ENCODE results near the gene UBE3D.
"Not testable (repeated sequence)": the region's sequence is repeated elsewhere in the genome, so short reads cannot be mapped to it uniquely, and the experiment has no call there.

Gene UBE3D

DNA sequence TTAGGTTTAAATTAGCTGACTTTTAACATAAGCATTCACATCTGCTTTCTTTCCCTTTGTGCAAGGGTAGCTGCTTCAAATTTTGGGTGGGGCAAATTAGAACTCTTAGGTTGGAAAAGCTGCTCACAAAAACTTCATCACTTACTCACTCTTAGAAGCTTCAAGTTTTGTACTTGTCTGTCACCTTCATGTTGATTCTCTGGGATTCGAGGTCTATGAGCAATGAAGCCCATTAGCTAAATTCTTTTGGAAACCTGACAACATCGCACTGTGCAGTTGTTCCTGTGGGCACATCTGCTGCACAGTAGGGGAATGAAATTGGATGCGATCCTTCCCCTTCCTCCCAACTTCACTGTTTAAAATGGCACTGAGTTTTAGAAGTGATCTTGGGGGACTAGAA, 156.1 kb downstream of the UBE3D start:
- no peak for DNase-seq

DNA sequence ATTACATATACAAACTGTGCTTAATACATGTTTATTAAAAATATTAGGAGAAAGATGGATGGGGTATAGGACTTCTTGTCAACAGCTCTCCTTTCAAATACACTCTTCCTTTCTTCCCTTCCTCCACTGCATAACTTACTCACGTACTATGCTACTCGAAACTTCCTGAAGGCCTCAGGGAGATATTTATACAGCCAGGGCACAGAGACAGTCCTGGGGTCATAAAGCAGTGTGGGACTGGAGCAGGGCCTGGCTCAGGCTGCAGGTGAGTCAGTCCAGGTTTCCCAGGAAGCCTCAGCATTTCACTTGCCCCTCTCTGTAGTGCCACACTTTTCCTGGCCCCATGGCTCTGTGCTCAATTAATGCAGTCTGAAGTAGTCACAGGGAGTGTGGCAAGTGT, 157.0 kb downstream of the UBE3D start:
- DNase-seq, result no peak

- no peak for DNase-seq
These were observed 158.7 kb downstream of the UBE3D start for GRCh38 chr6:82906951-82907350.

- no peak for DNase-seq
These were observed 159.2 kb downstream of the UBE3D start for GRCh38 chr6:82906489-82906888.

DNA sequence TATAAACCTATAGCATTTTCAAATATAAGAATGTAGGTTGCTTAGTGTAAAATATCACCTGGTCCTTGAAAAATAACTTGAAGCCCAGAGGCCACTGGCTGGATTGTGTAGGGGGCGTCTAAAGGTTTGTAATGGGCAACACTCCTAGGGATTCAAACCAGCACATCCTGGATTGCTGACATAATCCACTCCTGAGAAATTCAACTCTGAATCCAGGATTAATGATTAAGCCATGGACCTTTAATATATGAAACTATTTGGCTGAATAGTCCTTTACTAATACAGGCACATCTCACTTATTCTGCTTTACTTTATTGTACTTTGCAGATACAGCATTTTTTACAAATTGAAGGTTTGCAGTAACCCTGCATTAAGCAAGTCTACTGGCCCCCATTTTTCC, 160.8 kb downstream of the UBE3D start:
- no peak for DNase-seq

GRCh38 chr6:82904257-82904656, 161.4 kb downstream of the UBE3D start:
- no peak for DNase-seq

DNA sequence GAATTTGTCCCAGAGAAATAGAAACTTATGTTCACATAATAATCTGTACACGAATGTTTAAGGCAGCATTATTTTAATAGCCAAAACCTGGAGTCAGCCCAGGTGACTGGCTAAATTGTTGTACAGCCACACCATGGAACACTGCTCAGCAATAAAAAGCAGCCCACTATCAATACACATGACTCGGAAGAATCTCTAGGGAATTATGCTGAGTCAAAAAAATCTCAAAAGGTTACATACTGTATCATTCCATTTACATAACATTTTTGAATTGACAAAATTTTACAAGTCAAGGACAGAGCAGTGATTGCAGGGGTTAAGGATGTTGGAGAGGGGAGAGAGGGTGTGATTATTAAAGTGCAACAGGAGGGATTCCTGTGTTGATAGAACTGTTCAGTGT, 163.4 kb downstream of the UBE3D start:
- DNase-seq, result no peak

- DNase-seq, result no peak
These were observed 170.9 kb downstream of the UBE3D start for GRCh38 chr6:82894653-82895259.

DNA sequence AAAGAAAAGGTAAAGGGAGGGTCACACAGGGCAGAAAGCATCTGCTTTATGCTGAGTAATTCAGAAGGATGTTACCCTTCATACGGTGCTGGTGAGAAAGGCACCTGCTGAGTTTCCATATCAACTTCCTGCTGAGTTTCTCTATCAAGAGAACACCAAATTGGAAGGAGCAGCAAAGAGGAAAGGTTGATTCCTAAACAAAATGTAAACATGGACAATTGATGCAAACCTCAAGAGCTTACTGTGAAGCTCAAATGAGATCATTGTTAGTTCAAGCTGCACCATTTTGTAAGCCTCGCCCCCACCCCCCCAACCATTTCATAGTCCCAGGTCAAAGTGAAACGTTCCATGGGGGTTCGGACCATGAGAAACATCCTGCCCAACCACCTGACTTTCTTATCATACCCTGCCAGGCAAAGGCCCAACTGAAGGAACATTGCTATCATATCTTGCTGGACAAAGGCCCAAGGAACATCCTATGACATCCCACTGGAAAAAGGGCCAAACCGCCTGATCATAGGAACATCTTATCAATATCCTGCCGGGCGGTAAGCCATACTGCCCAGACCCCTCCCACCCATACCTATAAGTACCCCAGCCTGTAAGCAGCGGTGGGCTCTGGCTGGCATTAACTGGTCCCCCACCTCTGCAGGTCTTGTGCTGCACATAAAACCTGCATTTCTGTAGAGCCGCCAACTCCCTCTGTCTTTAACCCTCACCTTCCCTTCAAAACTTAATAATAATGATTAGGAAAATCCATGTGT, 171.6 kb downstream of the UBE3D start:
- DNase-seq, result no peak

DNA sequence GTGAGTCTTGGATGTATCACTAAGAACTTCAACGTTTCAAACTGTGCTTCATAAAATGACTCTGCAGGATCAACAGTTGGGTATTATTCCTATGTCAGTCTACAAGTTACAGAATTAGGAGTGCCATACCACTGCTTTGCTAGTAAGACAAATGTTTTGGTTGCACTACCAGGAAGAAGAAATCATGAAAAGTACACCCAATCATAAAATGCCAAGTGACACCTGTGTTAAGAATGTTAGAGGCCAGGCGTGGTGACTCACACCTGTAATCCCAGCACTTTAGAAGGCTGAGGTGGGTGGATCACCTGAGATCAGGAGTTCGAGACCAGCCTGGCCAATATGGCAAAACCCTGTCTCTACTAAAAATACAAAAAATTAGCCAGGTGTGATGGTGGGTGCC, 174.1 kb downstream of the UBE3D start:
- not testable (repeated sequence) for DNase-seq

DNA sequence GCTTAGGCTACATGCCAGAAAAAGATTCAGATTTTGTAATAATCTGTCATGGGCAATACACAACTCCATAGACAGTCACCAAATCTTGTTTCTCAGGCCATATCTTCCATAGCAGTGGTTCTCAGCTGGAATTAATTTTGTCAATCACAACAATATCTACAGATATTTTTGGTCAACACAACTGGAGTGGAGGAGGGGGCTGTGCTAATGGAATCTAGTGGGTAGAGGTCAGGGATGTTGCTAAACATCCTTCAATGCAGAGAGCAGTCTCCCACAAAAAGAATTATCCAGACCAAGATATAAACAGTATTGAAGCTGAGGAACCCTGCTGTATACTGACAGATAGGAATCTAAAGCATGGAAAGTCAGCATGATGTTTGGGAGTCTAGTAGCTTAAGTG, 174.6 kb downstream of the UBE3D start:
- no peak for DNase-seq

DNA sequence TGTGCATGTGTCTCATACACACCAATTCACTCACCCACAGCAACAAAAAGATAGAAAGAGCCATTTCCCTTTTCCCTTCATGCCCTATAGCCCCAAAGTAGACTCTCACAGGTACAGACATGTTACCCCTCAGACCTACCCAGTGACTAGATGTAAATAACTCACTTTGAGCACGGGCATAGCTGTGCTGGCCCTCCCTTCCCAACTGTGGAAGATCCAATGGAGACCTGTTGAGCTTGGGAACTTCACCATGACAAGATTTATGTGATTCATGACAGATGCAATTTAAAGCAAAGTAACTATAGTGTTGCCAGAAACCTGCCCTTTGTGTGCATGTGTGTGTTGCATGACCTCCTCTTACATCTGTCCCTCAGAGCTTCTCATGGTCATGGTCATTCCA, 175.4 kb downstream of the UBE3D start:
- no peak for DNase-seq

DNA sequence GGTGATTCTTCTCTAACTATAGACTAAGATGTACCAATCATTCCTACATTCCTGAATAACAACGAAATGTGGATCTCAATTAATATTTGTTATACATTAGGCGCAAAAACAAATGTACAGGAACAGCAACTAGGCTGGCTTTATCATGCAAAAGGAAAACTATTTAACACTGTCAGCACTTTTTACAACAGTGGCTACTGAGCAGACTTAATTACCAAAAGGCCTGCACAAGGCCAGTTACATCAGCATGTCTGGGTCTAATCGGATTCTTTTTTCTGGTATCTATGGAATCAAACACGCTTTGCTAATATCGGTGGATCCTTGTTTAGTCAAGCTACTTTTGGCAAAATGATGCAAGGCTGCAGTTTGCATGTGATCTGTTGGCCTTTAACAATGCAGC, 176.5 kb downstream of the UBE3D start:
- DNase-seq, result no peak

GRCh38 chr6:82882363-82883023, 183.1 kb downstream of the UBE3D start:
- DNase-seq, result no peak

DNA sequence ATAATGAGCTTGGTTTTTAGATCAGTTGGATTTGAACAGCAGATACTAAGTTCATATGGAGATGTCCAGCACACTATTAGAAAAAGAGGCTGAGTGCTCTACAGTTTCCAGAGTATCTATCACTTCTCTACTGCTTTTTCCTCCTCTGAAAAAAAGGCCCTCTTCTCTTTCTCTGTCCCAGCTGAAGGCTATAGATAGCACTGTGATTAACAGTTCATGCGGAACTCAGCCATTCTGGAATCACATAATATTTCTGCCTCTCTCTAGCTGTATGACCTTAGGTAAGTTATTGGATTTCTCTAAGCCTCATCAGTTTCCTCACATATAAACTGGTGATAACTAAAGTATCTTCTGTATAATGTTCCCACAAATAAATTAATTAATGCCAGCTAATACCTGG, 184.1 kb downstream of the UBE3D start:
- DNase-seq, result no peak

DNA sequence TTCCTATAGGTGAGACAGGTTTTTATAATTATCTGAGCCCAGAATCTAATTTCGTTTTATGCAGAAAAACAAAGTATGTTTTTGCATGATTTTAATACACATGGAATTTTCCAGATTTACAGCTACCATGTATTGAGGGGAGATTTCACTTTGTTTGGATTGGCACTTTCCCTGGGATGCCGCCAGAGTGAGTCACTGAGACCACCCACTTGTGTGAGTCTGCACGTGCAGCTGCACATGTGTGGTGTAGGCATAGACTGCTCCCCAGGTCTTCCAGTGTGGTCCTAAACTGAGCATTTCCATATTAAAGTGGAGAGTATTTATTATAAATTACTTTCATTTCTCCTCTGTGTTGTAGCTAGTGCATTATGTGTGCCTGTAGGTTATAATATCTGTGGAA, 186.8 kb downstream of the UBE3D start:
- DNase-seq, result no peak

DNA sequence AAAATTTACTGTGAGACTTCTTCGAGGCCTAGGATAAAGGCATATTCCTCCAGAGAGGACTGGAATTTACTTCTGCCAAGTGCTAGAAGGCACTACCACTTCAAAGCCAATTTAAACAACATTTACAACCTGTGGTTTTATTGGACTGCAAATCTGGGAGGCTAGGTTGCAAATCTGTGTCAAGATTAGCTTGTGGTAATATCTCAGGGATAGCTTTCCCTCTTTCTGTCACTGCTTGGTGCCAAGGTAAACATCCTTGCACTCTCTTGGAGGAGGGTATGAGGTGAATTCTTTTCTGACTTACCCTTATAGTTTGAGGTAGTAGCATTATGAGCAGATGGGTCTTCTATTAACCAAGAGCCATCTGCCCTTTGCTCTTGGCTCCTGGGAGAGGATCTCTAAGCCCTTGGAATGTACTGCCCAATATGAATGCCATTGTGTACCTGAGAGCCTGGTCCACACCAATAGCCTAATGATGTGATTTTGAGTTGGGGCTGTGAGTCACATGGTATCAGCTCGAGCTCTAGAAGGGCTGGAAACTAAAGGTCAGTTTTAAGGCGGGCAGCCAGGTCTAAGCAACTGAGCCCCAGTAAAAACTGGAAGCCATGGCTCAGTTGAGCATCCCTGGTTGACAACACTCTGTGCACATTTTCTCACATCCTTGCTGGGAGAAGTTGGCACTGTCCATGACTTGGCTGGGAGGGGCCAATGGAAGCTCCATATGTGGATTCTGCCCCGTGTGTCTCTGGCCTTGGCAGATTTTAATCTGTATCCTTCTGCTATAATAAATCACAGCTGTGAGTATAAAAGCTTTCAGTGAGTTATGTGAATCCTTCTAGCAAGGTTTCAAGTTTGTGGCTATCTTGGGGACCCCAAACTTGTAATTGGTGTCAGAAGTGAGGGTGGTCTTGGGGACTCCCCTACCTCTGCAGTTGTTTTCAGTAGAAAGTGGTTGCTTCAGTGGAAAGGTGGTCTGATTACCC, 188.1 kb downstream of the UBE3D start:
- no peak for DNase-seq

GRCh38 chr6:82875573-82876185, 190.0 kb downstream of the UBE3D start:
- DNase-seq, result no peak

GRCh38 chr6:82874867-82875266, 190.8 kb downstream of the UBE3D start:
- DNase-seq, result no peak

DNA sequence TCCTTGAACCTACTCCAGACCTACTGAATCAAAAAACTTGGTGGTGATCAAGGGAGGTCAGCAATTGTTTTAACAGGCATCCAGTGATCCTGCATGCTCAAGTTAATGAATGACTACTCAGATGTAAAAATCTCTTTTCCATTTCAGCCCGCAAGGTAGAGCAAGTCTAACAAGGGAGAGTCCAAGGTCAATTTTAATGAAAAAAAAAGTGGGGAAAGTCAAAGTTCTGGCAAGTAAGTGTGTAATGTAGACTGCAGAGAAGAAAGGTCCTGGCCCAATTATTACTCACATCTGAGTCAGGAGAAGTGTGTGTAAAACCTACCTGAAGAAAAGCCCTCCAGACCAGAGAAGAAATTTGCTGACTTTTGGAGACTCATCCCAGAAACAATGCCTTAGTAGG, 193.5 kb downstream of the UBE3D start:
- no peak for DNase-seq

- no peak for DNase-seq
These were observed 195.0 kb downstream of the UBE3D start for GRCh38 chr6:82870582-82871172.

- DNase-seq, result no peak
These were observed 196.1 kb downstream of the UBE3D start for GRCh38 chr6:82869493-82869892.

All from C1 segment of cervical spinal cord (tissue), 14 donors.